ENCODE data around the gene PUS1.

The PUS1 gene

GRCh38 chr12:131904346-131904745, 24.7 kb upstream of the PUS1 start:
- Histone ChIP-seq H3K9ac (ENCODE audit: low read length) (no peak overlapping the region), H3K36me3 (ENCODE audit: insufficient read depth, low read length) (no peaks in the 10 kb centered on the region), H3K9me2 (ENCODE audit: low read depth, low read length) (no peaks in the 10 kb centered on the region), H3F3A (ENCODE audit: insufficient read depth, low read length) (no peaks in the 10 kb centered on the region), H4K20me1 (ENCODE audit: insufficient read depth, low read length) (no peaks in the 10 kb centered on the region), H3K4me3 (ENCODE audit: low read depth, low read length, poor library complexity, severe bottlenecking) (no peak overlapping the region), H3K27ac (ENCODE audit: low read depth, low read length, poor library complexity, severe bottlenecking) (no peak overlapping the region), H3K4me1 (ENCODE audit: insufficient read depth, low read length, severe bottlenecking) (no peaks in the 10 kb centered on the region), H3K4me2 (ENCODE audit: low read length) (no peak overlapping the region), H3K27me3 (ENCODE audit: insufficient read depth, low read length) (no peaks in the 10 kb centered on the region), H2AFZ (ENCODE audit: low read length) (no peak overlapping the region), H3K9me3 (ENCODE audit: low read length) (no peaks in the 10 kb centered on the region), H3K79me2 (ENCODE audit: insufficient read depth, low read length) (no peaks in the 10 kb centered on the region)
- TF ChIP-seq CTCF (IDR thresholded peaks at IDR 0.05; ENCODE audit: low read length): no peak
- no peak for TF ChIP-seq EZH2 (IDR thresholded peaks at IDR 0.05; ENCODE audit: borderline replicate concordance, low read length)

DNA sequence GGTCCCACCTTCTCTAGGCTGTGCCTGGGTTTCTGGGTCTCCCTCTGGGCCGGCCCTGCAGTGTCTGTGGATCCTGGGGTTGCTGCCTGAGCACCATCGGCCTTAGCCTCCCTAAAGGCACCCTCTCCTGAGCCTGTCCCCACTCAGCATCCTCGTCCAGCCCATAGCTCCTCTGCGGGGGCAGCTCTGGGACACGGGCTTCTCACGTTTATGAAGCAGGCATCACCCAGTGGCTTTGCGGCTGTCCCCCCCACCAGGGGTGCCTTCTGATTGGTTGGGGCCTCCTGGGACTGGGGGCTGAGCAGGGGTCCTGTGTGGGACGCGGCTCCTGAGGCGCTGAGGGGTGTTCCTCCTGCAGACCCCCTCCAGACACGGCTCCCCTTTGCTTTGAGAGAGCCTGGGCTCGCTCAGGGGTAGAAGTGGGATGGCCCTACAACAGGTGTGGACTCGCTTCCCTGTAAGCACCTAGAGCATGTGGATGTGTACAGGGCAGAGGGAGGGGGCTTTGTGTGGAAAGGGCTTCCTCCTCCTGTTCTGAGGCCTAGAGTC, 23.9 kb upstream of the PUS1 start:
- H3K4me1 ChIP-seq (ENCODE audit: insufficient read depth, low read length, severe bottlenecking): no peaks in the 10 kb centered on the region
- no peak overlapping the region for H3K4me3 ChIP-seq (ENCODE audit: low read depth, low read length, poor library complexity, severe bottlenecking)
- no peaks in the 10 kb centered on the region for H3K9me2 ChIP-seq (ENCODE audit: low read depth, low read length)
- no peaks in the 10 kb centered on the region for H3F3A ChIP-seq (ENCODE audit: insufficient read depth, low read length)
- no peak overlapping the region for H3K4me2 ChIP-seq (ENCODE audit: low read length)
- no peaks in the 10 kb centered on the region for H3K9me3 ChIP-seq (ENCODE audit: low read length)
- H3K36me3 ChIP-seq (ENCODE audit: insufficient read depth, low read length): no peaks in the 10 kb centered on the region; the same call in 1 of the 2 replicates
- no peaks in the 10 kb centered on the region for H3K79me2 ChIP-seq (ENCODE audit: insufficient read depth, low read length)
- H3K27ac ChIP-seq (ENCODE audit: low read depth, low read length, poor library complexity, severe bottlenecking): no peak overlapping the region
- H3K9ac ChIP-seq (ENCODE audit: low read length): no peak overlapping the region
- no peaks in the 10 kb centered on the region for H4K20me1 ChIP-seq (ENCODE audit: insufficient read depth, low read length)
- TF ChIP-seq EZH2 (IDR thresholded peaks at IDR 0.05; ENCODE audit: borderline replicate concordance, low read length) (no peak), CTCF (IDR thresholded peaks at IDR 0.05; ENCODE audit: low read length) (no peak)
- no peak overlapping the region for H2AFZ ChIP-seq (ENCODE audit: low read length)
- H3K27me3 ChIP-seq (ENCODE audit: insufficient read depth, low read length): no peaks in the 10 kb centered on the region

DNA sequence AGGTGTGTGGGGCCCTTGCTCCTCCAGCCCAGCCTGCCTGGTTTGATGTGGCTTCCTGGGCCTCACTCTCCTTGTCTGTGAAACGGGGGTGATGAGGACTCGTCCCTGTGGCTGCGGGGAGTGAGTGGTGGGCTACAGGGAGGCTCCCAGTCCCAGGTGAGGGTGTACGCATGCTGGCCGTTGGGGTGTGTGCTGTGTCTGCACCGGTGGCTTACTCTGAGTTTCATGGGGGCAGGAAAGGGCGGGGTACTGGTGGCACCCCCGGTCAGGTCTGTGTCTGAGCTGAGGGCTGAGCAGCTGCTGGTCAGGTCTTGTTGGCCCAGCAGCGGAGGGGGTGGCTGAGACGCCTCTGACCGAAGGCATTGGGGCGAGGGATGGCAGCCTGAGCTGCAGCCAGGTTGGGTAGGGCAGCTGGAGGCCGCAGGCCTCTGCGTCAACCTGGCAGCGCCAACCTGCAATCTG, 23.4 kb upstream of the PUS1 start:
- Histone ChIP-seq H3K4me3 (ENCODE audit: low read depth, low read length, poor library complexity, severe bottlenecking) (no peak overlapping the region), H3K36me3 (ENCODE audit: insufficient read depth, low read length) (no peaks in the 10 kb centered on the region; the same call in 1 of the 2 replicates), H3F3A (ENCODE audit: insufficient read depth, low read length) (no peaks in the 10 kb centered on the region), H3K9me2 (ENCODE audit: low read depth, low read length) (no peaks in the 10 kb centered on the region), H3K4me2 (ENCODE audit: low read length) (no peak overlapping the region), H3K9me3 (ENCODE audit: low read length) (no peaks in the 10 kb centered on the region), H3K79me2 (ENCODE audit: insufficient read depth, low read length) (no peaks in the 10 kb centered on the region), H3K27ac (ENCODE audit: low read depth, low read length, poor library complexity, severe bottlenecking) (no peak overlapping the region), H3K9ac (ENCODE audit: low read length) (no peak overlapping the region), H3K4me1 (ENCODE audit: insufficient read depth, low read length, severe bottlenecking) (no peaks in the 10 kb centered on the region), H3K27me3 (ENCODE audit: insufficient read depth, low read length) (no peaks in the 10 kb centered on the region), H2AFZ (ENCODE audit: low read length) (no peak overlapping the region), H4K20me1 (ENCODE audit: insufficient read depth, low read length) (no peaks in the 10 kb centered on the region)
- TF ChIP-seq CTCF (IDR thresholded peaks at IDR 0.05; ENCODE audit: low read length) (no peak), EZH2 (IDR thresholded peaks at IDR 0.05; ENCODE audit: borderline replicate concordance, low read length) (no peak)

All from OCI-LY1 (cell line).